ENCODE data around the gene PEX5. TPM values are rescaled to one million over a fixed set of nuclear protein-coding genes. Genes with fewer than 3 reads are reported as not detected.
"Not testable (repeated sequence)": the region's sequence is repeated elsewhere in the genome, so short reads cannot be mapped to it uniquely, and the experiment has no call there.

PEX5 gene
- polyA plus RNA-seq, 1 donor = 40.0 TPM

DNA sequence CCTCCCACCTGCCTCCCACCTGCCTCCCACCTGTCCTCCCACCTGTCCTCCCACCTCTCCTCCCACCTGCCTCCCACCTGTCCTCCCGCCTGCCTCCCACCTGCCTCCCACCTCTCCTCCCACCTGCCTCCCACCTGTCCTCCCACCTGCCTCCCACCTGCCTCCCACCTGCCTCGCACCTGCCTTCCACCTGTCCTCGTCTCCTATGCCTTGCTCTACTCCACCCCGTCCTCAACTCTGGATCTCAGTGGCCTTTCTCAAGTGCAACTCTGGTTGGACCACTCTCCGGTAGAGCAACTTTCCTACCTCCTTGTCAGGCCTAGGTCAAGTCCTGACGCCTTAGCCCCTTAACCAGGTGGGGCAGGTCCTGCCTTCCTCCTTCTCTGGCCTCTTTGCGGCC, 29.3 kb upstream of the PEX5 start:
- DNase-seq (ENCODE audit: low read depth) = no peak

DNA sequence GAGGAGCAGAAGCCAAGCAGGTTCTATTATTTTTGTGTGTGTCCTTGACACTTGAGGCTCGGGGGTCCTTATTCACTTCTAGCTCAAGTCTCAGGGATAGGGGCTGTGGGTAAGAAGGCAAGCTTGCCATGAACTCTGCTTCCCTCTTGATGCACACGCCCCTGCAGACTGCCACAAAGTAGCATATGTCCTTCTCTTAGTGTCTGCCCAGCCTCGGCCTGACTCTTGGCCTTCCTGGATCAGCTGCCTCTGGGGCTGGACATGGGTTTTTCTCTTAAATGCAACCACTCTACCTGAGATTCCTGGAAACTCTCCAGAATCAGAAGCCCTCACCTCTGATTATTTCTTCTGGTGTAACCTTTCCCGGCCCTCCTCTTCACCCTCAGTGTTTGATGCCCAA, 28.2 kb upstream of the PEX5 start:
- DNase-seq (ENCODE audit: low read depth) = no peak

DNA sequence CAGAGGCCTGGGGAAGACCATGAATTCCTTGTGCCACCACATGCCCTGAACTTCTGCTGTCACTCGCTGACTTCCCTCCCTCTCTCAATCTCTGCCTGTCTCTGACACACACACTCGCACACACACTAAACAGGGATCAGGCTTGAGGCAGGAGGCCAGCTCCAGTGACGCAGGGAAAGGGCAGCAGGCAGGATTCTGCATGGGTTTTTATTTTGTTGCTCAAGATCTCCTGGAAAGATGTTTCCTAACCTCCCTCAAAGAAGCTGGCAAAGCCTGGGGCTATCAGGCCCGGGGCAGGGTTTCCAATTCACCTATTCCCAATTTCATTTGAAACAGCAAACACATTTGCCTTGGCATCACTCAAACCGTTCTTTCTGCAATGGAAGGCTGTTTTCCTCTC, 27.7 kb upstream of the PEX5 start:
- no peak for DNase-seq (ENCODE audit: low read depth)

DNA sequence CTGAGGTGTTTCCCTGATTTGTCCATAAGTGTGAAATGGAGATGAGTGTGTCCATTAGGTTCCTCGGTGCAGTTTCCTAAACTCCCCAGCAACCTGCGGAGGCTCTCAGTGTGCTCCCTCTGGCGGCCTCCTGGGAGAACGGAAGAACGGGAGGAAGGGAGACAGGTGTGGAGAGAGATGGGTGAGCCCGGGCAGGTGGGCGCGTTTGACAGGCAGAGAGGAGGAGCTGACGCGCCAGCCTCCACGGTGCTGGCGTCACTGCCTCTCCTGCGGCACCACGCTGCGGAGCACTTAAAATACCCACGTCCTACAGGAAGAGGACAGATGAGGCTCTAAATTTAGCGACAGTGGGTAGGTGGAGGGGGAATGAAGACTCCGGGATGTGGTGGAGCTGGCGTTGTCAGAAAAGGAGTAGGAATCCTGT, 26.8 kb upstream of the PEX5 start:
- no peak for DNase-seq (ENCODE audit: low read depth)

DNA sequence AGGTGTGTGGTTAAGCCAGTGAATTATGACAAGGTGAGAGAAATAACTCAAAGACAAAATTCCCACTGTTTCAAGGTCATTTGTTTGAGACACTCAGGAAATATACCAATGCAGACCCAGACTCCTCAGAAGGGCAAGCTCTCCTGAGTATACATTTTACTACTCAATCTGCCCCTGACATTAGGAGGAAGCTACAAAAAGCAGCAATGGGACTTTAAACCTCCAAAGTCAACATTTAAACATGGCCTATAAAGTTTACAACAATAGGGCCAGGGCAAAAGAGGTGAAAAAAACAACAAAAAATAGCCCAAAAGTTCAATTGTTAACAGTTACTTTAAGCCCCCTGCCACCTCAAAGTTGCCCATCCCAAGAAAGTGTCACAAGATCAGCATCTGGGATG, 19.5 kb upstream of the PEX5 start:
- no peak for DNase-seq (ENCODE audit: low read depth)

DNA sequence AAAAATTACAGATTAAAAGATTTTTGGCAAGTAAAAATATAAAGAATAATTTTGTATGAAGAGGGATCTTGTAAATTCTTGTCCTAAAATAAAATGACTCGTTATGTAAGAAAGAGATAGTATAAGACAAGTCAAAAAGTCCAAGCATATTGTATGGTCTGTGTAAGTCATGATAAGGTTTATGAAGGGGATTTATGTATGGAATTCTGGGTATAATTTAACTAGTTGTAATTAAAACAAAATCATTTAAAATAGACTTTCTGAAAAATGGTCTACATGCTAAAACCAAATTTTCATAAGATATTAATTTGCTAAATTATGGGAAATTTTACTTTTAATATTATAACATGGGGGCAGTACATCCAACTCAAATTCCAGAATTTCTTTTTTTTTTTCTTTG, 17.6 kb upstream of the PEX5 start:
- no peak for DNase-seq (ENCODE audit: low read depth)

DNA sequence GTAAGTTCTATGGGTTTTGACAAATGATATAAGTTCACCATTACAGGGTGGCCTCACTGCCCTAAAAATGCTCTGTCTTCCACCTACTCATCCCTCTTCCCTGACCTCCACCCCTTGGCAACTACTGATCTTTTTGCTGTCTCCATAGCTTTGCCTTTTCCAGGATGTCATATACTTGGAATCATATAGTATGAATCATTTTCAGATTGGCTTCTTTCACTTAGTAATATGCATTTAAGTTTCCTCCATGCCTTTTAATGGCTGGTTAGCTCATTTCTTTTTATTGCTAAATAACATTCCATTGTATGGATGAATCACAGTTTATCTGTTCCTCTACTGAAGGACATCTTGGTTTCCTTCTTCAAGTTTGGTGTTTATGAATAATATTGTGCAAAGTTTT, 14.0 kb upstream of the PEX5 start:
- DNase-seq (ENCODE audit: low read depth) = no peak

DNA sequence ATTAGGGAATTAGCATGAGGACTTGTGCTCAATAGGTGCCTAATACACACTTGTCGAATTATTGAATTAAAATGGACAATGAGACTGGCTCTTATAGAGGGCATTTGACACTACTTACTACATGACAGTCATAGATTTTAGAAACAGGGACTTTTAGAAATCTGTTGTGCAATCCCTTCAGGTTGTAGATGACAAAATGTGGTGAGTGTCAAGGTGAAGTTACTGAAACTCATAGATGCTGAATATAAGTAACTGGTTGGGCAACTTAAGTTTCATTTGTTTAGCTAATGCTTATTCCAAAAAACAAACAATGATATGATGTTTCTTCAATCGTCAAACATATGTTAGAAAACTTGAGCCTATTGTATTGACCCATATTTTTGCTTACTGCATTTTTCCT, 12.9 kb upstream of the PEX5 start:
- no peak for DNase-seq (ENCODE audit: low read depth)

DNA sequence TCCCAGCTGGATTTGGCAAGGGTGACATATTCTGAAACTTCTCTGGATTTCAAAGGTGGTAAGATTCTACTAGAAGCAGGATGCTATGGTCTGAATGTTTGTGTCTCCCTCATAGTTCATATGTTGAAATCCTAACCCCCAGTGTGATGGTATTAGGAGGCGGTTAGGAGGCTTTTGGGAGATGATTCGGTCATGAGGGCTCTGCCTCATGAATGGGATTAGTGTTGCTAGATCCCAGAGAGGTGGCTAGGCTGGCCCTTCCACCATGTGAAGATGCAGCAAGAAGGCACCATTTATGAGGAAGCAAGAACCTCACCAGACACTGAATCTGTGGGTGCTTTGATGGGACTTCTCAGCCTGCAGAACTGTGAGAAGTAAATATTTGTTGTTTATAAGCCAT, 11.0 kb upstream of the PEX5 start:
- DNase-seq (ENCODE audit: low read depth) = no peak

DNA sequence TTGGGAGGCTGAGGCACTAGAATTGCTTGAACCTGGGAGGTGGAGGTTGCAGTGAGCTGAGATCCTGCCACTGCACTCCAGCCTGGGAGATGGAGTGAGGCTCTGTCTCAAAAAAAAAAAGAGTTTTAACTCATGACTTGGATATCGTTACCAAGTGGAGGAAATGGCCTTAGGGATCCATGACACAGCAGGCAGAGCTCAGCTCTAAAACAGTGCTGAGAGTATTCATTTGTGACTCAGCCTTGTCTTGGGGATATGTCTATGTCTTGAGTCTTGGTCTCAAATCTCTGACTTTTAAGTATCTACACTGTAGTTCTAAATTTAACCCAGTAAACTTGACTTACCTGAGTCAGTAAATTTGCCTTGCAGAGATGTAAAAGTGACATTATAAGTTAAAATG, 8.8 kb upstream of the PEX5 start:
- DNase-seq (ENCODE audit: low read depth) = no peak

DNA sequence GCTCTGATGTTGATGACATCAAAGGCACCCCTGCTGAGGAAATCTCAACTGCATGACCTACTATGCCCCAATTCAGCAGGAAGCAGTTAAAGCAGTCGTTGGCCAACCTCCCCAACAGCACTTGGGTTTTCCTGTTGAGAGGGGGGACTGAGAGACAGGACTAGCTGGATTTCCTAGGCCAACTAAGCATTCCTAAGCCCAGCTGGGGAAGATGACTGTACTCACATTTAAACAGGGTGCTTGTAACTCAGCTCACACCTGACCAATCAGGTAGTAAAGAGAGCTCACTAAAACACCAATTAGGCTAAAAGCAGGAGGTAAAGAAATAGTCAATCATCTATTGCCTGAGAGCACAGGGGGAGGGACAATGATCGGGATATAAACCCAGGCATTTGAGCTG, 3.4 kb upstream of the PEX5 start:
- DNase-seq (ENCODE audit: low read depth) = not testable (repeated sequence)

DNA sequence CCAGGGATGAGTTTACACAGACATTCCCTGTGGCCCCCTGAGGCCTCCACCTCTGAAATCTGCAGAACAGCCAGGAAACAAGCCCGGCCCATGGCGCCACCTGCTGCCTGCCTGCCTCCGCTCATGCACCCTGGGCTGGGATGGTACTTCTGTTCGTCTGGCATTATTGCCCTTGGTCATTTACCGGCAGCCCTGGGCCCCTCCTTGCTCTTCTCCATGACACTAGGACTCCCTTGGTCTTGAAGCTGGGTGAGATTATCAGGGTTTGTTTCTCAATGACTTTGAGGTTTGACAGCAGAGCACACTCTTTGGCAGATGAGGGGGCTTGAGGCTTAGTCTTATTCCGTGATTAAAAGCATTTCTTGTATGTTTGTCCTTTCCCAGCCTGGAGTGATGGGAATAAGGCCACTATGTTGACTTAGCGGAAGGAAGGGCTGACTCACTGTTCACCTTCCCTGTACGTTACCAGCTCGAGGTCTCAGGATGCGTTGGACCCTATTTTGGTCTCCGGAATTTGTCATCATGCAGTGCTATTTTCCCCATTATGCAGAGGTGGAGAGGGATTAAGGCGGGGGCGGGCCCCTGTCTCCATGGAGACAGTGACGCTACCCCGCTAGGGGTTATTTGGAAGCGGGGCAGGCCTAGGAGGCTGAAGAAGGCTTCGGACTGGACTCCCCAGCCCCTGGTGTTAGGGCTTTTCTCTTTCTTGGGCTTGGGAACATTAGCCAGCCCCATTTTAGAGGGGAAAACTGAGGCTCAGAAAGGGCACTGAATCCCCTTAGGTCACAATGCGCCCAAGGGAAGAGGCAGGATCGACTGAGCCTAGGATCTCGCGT, 706 bp upstream of the PEX5 start:
- DNase-seq (ENCODE audit: low read depth) = no peak

DNA sequence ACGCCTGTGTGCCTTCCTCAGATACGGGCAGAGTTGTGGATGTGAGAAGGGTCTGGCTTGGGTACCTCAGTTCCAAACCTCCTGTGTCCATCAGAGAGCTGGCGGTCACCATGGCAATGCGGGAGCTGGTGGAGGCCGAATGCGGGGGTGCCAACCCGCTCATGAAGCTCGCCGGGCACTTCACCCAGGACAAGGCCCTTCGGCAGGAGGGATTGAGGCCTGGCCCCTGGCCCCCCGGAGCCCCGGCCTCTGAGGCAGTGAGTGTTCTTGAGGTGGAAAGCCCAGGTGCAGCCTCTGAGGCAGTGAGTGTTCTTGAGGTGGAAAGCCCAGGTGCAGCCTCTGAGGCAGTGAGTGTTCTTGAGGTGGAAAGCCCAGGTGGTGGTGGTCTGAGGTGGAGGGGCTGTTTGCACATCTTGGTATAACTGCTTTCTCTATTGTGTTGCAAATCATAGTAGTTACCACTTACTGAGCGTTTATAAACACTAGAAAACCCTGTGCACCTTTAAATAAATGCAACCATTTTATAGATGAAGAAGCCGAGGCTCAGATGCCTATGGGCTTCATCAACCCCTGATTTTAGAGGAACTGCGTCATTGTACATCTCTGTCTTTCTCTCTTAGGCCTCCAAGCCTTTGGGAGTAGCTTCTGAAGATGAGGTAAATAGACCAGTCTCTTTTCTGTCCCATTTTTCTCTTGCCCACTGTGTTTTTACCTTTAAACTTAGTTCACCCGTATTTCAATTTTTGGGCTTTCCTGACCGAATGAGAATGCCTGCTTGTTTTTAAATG, 976 bp downstream of the PEX5 start:
- no peak for DNase-seq (ENCODE audit: low read depth)

DNA sequence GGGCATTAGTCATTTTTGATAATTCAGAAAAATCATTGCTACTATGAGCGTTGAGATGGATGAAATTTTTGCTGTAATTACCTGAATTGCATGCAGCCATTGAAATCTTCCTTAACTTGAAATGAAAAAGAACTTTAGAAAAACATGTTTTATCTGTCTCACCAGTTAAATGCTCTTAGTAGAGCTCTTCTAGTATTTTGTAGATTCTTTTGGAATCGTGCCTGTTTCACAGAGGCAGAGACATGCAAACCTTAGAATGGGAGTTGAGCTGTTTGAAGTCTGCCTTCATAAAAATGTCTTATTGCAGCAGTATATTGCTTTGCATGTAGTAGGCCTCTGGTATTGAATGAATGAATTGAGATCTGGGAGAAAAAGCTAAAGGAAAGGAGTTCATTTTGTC, 4.2 kb downstream of the PEX5 start:
- no peak for DNase-seq (ENCODE audit: low read depth)

DNA sequence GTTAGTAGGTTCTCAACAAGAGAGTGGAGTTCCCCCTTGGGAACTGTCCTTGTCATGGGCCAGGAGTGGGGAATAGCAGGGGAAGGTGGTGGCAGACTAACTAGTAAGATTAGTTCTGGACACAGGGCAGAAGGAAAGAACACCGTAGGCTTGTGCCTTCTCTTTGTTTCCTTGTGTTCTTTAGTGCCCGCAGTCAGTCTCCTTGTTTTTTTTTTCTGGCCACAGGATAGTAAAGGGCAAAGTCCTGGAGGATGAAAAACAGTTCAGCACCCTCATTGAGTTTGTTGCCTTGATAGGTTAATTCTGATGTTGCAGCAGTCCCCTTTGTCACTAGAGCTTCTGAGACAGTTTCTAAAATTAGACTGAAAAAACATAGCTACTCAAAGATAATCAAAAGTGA, 8.4 kb downstream of the PEX5 start:
- no peak for DNase-seq (ENCODE audit: low read depth)

DNA sequence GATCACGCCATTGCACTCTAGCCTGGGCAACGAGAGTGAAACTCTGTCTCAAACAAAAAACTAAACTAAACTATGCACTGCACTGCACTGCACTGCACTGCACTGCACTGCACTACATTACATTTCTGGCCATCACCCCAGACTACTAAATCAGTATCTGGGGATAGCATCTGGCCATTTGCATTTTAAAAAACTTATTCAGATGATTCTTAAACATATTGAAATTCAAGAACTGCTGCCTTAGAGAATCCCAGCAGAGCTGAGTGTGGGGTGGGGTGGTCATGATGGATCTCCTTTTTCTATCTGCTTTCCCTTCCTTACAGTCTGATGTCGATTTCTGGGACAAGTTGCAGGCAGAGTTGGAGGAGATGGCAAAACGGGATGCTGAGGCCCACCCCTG, 13.6 kb downstream of the PEX5 start:
- no peak for DNase-seq (ENCODE audit: low read depth)

DNA sequence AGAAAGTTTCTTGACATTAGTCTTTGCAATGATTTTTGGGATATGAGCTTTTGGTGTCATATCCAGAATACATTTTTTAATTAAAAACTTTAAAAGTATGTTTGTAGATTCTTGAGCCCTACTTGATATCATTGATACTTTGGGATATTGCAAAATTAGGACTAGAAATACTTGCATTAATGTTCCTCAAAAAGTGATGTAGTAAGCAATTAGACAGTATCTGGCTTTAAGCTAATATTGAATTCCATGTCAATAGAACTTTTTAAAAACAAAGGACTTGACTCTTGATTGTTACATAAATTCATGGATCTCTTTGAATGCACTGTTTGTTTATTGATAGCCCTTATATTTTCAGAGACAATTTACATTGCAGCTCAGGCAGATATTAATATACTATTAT, 15.6 kb downstream of the PEX5 start:
- DNase-seq (ENCODE audit: low read depth) = no peak

DNA sequence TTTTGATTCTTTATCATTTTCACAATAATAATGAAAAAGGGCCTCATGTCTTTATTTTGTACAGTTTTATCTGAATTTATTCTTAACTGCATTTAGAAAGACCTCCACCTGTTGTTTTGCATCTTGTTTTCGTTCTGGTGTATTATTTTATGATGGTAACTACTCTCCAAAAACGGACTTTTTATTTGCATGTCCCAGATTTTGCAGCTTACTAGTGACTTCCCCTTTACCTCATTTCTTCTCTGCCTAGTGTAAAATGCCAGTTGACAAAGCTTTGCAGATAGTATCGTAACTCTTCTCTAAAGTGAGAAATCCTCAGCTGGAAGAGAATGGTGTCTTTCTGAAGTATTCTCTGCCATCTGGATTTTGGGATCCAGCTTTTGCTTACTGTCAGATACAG, 17.2 kb downstream of the PEX5 start:
- no peak for DNase-seq (ENCODE audit: low read depth)

DNA sequence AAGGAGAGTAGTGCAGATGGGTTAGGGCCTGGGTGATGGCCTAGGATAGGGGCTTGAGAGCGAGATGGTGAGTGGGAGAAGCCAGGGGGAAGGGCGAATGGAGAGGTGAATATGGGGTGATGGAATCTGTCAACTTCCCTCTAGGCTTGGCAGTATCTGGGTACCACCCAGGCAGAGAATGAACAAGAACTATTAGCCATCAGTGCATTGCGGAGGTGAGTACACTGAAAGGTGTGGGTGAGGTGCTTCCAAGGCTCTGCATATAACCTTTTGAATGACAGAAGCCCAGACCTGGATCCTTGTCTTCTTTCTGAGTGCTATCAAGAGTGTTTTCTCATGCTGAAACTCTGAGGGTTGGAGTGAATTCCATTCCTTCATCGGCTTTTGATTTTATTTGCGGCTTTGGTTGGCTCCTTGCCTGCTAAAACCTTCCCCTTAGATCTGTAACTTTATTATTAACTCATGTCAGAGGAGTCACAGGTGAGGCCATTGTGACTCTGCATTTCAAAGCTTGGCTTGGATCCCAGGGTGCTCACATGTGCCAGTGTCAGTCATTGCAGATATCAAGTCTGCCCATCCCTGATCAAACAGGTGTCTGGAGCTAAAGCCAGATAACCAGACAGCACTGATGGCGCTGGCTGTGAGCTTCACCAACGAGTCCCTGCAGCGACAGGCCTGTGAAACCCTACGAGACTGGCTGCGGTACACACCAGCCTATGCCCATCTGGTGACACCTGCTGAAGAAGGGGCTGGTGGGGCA, 18.6 kb downstream of the PEX5 start:
- no peak for DNase-seq (ENCODE audit: low read depth)

DNA sequence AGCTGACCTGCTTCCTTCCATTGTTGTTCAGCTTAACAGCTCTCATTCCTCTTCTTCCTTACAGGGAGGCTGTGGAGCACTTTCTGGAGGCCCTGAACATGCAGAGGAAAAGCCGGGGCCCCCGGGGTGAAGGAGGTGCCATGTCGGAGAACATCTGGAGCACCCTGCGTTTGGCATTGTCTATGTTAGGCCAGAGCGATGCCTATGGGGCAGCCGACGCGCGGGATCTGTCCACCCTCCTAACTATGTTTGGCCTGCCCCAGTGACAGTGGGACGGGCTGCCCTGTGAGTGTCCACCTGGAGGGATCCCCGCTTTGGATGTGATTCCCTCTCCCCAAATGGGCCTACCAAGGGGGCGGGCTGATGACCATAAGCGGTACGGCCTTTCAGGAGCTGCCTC, 20.5 kb downstream of the PEX5 start:
- no peak for DNase-seq (ENCODE audit: low read depth)

DNA sequence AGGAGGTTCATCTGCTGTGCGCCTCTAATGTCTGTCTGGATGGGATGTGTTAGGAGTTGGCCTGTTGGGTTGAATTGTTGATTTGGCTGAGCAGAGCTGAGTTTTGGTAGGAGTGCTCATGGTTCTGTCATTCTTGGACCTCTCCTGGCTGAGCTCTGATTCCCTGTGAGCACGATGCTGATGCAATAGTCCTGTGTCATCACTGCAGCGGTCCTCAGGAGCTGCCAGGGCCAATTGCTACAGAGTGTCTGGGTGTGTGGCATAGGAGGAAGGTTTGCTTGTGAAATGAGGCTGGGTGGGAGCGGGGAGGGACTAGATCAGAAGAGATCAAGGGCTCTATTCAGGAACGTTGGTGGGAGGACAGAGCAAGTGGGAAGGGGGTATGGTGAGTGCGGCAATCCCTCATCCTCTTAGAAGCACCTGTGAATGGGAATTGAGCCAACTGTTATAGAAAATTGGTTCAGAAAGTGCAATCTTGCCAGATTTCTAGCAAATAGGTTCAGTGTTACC, 21.2 kb downstream of the PEX5 start:
- no peak for DNase-seq (ENCODE audit: low read depth)

DNA sequence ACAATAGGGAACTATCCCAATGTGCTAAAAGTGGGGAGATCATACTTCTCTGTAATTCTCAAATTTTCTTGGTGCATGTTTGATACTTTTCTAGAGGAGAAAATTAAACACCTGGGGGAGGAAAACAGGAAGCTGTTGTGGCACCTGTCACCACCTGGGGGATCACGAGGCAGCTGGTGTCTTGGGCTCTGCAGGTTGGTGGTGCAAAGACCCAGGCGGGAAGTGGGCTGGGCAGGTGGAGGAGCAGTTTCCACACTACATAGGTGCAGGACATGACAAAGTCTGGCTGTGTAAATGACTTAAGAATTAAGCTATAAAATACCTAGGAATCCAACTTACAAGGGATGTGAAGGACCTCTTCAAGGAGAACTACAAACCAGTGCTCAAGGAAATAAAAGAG, 23.2 kb downstream of the PEX5 start:
- DNase-seq (ENCODE audit: low read depth) = no peak

All from forelimb muscle (tissue), 1 donor.